Osteocyte (in vitro differentiated cells): ENCODE data around the gene MSLN. TPM values are rescaled to one million over a fixed set of nuclear protein-coding genes. Genes with fewer than 3 reads are reported as not detected.

Experiments
- DNase-seq: peaks from one replicate; pipeline ENCODE4 v3.0.0; 2021; ENCODE audit warnings: mixed read lengths; ENCODE audit not compliant: unreplicated experiment; ENCODE audit errors: extremely low spot score
- H3K27ac Mint-ChIP-seq: one replicate; pipeline ENCODE4 v1.8.0; 2021; ENCODE audit warnings: mild to moderate bottlenecking, mixed read lengths; ENCODE audit not compliant: unreplicated experiment
- H3K27me3 Mint-ChIP-seq: one replicate; pipeline ENCODE4 v1.8.0; 2021; ENCODE audit warnings: mixed read lengths; ENCODE audit not compliant: unreplicated experiment
- H3K36me3 Mint-ChIP-seq: one replicate; pipeline ENCODE4 v1.8.0; 2021; ENCODE audit warnings: mixed read lengths; ENCODE audit not compliant: unreplicated experiment
- H3K4me1 Mint-ChIP-seq: one replicate; pipeline ENCODE4 v1.8.0; 2021; ENCODE audit warnings: mixed read lengths; ENCODE audit not compliant: unreplicated experiment
- H3K4me3 Mint-ChIP-seq: one replicate; pipeline ENCODE4 v1.8.0; 2021; ENCODE audit warnings: mild to moderate bottlenecking, moderate library complexity, mixed read lengths; ENCODE audit not compliant: unreplicated experiment
- H3K9me3 Mint-ChIP-seq: one replicate; pipeline ENCODE4 v1.8.0; 2021; ENCODE audit warnings: mixed read lengths; ENCODE audit not compliant: unreplicated experiment
- total RNA-seq: library from RNA; stranded (reverse); gene quantifications from 2 replicates; pipeline ENCODE4 v1.2.1, GENCODE V29; 2021
- TF ChIP-seq, protein P1 (sequence below): fragments of 200-600 bp; sonication (generic); IDR thresholded peaks from 2 replicates; pipeline ENCODE4 v1.5.0; 2021; ENCODE audit warnings: antibody characterized with exemption, mild to moderate bottlenecking, moderate library complexity

Gene MSLN
- total RNA-seq, 1 donor from 2014 or later = 0.19 TPM

DNA sequence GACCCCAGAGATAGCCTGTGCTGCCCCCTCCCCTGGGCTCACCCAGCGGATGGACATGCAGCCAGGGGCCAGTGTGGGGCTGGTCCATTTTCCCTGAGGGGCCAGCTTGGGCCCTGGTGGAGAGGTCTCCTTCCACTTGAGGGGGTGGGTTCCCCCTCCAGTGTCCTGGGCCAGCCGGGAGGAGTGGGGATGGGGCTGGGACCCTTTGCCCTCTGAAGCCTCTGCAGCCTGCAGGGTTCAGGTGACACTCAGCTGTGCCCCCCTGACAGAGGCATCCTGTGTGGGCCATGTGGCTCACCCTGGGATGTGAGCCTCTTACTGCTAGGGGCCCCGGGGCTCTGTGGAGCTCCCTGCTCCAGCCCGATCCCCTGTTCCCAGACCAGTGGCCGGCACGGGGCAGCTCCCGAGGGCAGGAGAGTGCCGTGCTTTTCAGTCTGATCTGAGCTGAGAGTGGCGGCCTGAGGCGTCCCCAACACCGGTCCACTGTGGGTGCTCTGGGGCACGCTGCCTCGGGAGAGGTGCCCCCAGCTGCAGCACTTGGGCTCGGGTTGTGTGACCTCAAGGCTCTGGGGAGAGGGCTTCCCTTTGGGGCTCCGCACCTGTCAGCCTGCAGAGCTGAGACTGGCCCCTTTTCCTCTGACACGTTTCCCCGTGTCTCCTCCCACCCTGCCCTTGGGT is 40.4 kb downstream of the MSLN start:
- Mint-ChIP-seq H3K27me3 (no peaks in the 10 kb centered on the region), H3K4me3 (no peak overlapping the region), H3K27ac (no peak overlapping the region), H3K4me1 (no peaks in the 10 kb centered on the region), H3K9me3 (no peaks in the 10 kb centered on the region), H3K36me3 (no peaks in the 10 kb centered on the region)
- TF ChIP-seq, protein P1, sequence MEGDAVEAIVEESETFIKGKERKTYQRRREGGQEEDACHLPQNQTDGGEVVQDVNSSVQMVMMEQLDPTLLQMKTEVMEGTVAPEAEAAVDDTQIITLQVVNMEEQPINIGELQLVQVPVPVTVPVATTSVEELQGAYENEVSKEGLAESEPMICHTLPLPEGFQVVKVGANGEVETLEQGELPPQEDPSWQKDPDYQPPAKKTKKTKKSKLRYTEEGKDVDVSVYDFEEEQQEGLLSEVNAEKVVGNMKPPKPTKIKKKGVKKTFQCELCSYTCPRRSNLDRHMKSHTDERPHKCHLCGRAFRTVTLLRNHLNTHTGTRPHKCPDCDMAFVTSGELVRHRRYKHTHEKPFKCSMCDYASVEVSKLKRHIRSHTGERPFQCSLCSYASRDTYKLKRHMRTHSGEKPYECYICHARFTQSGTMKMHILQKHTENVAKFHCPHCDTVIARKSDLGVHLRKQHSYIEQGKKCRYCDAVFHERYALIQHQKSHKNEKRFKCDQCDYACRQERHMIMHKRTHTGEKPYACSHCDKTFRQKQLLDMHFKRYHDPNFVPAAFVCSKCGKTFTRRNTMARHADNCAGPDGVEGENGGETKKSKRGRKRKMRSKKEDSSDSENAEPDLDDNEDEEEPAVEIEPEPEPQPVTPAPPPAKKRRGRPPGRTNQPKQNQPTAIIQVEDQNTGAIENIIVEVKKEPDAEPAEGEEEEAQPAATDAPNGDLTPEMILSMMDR = no peak
- no peak for DNase-seq

DNA sequence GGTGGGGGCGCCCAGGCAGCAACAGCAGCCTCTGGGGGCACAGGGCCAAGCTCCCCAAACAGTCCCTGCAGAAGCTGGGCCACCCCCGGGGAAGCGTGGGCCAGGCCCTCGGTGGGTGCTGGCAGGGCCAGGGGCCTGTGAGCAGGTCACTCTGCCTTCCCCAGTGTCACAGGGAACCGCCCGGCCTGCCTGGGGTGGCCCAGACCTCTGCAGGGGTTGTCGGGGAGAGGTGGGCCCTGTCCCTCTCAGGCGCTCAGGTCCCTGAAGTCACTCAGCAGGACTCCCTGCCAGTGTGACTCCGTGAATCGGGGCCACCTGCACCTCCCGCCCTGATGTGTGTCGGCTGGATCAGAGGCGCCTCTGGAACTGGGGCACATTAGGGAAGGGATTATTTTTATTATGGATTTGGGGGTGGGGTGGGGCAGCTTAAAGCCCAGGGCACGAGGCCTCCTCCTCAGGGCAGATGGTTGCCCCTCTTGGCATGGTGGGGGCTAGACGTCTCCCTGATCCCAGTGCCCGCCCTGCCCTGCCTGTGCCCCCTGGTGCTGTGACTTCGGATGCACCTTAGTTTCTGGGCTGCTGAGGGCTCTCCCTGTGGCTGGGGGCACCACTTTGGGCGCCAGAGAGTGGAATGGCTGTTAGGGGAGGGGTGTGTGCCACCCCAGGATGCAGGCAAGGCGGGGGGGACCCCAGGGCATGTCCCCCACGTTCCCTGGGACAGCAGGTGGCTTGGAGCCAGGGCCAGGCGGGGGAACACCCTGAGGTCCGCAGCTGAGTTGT is 41.2 kb downstream of the MSLN start:
- no peak overlapping the region for H3K4me3 Mint-ChIP-seq
- no peak overlapping the region for H3K27ac Mint-ChIP-seq
- no peaks in the 10 kb centered on the region for H3K27me3 Mint-ChIP-seq
- DNase-seq = no peak
- H3K9me3 Mint-ChIP-seq = no peaks in the 10 kb centered on the region
- no peaks in the 10 kb centered on the region for H3K36me3 Mint-ChIP-seq
- TF ChIP-seq, protein P1 = no peak
- no peaks in the 10 kb centered on the region for H3K4me1 Mint-ChIP-seq

DNA sequence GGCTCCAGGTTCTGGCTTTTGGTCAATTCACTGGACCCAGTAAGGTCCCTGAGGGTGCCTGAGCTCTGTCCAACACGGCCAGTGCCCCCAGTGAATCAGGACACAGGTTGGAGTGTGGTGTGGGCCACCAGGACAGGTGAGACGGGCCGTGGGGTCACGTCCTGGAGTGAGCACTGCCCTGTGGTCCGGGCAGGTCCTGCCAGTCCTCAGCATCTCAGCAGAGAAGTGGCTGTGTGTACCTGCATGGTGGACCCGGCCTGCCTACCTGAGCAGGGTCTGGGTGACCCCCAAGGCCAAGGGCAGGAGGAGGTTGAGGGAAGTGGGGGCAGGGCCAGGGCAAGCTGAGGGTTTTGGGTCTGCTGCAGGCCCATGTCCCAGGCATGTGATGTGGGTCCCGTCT is 41.9 kb downstream of the MSLN start:
- Mint-ChIP-seq H3K36me3 (no peaks in the 10 kb centered on the region), H3K9me3 (no peaks in the 10 kb centered on the region), H3K27me3 (no peaks in the 10 kb centered on the region), H3K4me1 (no peaks in the 10 kb centered on the region), H3K27ac (no peak overlapping the region), H3K4me3 (no peak overlapping the region)
- TF ChIP-seq, protein P1 = no peak
- no peak for DNase-seq

DNA sequence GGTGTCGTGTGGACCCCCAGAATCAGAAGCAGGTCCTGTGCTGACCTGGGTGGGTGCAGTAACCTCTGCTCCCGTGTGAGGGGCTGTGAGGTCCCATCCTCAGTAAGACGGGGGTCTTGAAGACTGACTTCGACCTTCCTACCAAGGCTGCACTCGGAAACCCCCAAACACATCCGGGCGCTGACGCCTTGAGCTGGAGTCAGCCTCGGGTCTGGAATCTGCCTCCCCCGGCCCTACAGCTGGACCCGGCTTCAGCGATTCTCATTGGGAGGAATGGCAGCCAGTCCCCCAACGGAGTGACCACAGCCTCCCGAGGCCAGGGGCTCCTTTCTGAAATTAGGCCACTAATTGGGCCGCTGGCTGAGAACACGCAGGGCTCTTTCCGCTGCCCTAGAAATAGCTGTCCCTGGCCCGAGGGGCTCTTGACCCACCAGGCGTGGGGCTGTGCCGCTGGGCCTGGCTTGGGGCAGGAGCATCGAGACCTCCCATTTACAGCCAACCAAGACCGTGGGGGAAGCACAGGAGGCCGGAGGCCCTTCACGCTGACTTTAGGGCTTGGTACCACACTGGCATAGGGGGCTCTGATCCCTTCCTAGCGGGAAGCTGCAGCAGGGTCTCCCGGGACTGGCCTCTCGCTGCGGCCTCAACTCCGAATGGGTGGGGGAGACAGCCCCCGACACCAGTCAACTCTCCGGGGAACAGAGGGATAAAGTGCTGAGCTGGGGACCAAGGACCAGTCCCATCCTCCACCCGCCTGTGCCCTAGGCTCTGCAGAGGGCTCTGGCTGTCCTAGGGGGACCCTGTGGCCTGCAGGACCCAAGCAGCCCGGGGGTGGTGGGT is 42.6 kb downstream of the MSLN start:
- TF ChIP-seq, protein P1 = no peak
- Mint-ChIP-seq H3K27me3 (no peaks in the 10 kb centered on the region), H3K27ac (no peak overlapping the region), H3K4me3 (no peak overlapping the region), H3K36me3 (no peaks in the 10 kb centered on the region), H3K4me1 (peaks cover 3% of the 10 kb centered on the region), H3K9me3 (no peaks in the 10 kb centered on the region)
- no peak for DNase-seq

DNA sequence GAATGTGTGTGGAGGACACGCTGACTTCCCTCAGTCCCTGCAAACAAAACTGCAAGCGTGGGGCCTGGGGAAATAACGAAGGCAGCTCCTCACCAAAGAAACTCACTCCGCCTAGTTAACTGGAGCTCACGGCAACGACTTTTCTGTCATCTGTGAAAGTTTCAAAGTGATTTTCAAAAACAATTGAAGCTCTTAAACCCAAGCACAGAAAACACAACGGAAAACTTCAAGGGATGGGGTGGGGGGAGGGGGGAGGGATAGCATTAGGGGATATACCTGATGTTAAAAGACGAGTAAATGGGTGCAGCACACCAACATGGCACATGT is 43.2 kb downstream of the MSLN start:
- Mint-ChIP-seq H3K4me3 (no peak overlapping the region), H3K27me3 (no peaks in the 10 kb centered on the region), H3K4me1 (peaks cover 3% of the 10 kb centered on the region), H3K9me3 (no peaks in the 10 kb centered on the region), H3K27ac (no peak overlapping the region), H3K36me3 (no peaks in the 10 kb centered on the region)
- DNase-seq = no peak
- TF ChIP-seq, protein P1 = no peak
